ENCODE data around the gene NMRK2.
A peak's percentile ranks its signal among the peaks of the same experiment; 100 is the strongest.

DNA sequence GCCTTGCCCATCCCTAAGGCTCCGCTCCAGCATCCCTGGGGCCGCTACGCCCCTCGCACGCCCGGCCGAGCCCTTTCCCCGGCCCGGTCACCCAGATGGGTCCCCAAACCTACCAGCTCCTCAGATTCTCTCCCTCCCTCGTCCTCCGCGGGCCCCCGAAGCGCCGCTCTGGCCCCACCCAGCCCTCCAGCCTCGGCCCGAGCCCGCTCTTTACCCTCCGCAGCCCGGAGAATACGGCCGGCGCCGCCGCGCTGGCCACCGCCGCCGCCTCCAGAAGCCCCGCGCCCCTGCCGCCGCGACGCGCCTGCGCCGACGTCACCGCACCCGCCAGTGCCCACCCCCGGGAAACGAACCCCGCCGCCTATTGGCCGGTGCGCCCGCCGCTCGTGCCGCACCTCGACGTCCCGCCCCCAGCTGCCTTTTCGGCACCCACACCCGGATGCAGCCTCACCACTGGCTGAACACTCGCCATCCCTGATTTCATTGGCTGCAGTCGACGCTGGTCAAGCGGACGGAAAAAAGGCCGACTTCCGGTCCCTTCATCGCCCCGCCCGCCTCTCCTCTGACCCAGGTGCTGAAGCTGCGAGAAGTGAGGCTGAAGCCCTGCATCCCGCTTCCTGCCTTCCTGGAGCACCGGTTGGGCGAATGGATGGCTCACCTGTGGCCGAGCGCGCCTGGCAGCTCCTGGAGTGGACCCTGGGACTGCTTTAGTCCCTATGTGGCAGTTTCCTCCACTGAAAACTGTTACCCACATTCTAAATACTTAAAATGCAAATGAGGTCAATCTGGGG lies 38.1 kb downstream of the NMRK2 start, which contains the start of gene DAPK3:
- peak; percentile 31 for TF ChIP-seq POLR2A (IDR thresholded peaks at IDR 0.05; ENCODE audit: extremely low read depth, insufficient read length)
- TF ChIP-seq, protein P1, sequence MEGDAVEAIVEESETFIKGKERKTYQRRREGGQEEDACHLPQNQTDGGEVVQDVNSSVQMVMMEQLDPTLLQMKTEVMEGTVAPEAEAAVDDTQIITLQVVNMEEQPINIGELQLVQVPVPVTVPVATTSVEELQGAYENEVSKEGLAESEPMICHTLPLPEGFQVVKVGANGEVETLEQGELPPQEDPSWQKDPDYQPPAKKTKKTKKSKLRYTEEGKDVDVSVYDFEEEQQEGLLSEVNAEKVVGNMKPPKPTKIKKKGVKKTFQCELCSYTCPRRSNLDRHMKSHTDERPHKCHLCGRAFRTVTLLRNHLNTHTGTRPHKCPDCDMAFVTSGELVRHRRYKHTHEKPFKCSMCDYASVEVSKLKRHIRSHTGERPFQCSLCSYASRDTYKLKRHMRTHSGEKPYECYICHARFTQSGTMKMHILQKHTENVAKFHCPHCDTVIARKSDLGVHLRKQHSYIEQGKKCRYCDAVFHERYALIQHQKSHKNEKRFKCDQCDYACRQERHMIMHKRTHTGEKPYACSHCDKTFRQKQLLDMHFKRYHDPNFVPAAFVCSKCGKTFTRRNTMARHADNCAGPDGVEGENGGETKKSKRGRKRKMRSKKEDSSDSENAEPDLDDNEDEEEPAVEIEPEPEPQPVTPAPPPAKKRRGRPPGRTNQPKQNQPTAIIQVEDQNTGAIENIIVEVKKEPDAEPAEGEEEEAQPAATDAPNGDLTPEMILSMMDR (IDR thresholded peaks at IDR 0.05; ENCODE audit: low read depth, low read length), result no peak
- no peak; the same call in 1 of the 2 replicates for TF ChIP-seq MYC (IDR thresholded peaks at IDR 0.05; ENCODE audit: low read depth, low read length)
- TF ChIP-seq, protein P2, sequence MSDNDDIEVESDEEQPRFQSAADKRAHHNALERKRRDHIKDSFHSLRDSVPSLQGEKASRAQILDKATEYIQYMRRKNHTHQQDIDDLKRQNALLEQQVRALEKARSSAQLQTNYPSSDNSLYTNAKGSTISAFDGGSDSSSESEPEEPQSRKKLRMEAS (IDR thresholded peaks at IDR 0.05; ENCODE audit: low read depth, low read length), result no peak
